HepG2 (cell line): ENCODE measurements around the gene LAPTM4A. TPM values are rescaled to one million over a fixed set of nuclear protein-coding genes. Genes with fewer than 3 reads are reported as not detected.

Source experiments
- ATAC-seq: fragments of 200-7000 bp; cut with Tn5 transposase; 3 replicates; pipeline ENCODE4 v1.9.1; 2020; ENCODE audit warnings: mild to moderate bottlenecking, moderate library complexity
- BruUV-seq: library from RNA; stranded (reverse); fragments of 400-500 nt; replicated peaks from 2 replicates; lab custom pipeline; 2021; lab: Mats Ljungman, UMichigan
- CTCF ChIA-PET: fragments of 300-600 bp; formaldehyde crosslinking; extraction: SDS; loops from one replicate; lab custom pipeline; 2021; ENCODE audit warnings: low total read pairs, inconsistent platforms, low intra/inter-chr PET ratio; lab: Yijun Ruan, JAX
- POLR2A ChIA-PET: fragments of 350-600 bp; sonication (Branson Sonifier 250); formaldehyde crosslinking; loops from one replicate; lab custom pipeline; 2020; ENCODE audit warnings: antibody characterized with exemption, inconsistent platforms; lab: Yijun Ruan, JAX
- DNase-seq: peaks from one replicate; pipeline ENCODE4 v3.0.0-alpha.2; 2015; ENCODE audit warnings: low spot score
- FAIRE-seq: peaks from 3 replicates; lab custom pipeline; 2011; peaks lifted over from hg19 to GRCh38; lab: Jason Lieb, UNC
- H2AFZ ChIP-seq: one replicate; pipeline ENCODE4 v1.6.1; 2011; ENCODE audit warnings: low read length, inconsistent platforms
- H3K27ac ChIP-seq: fragments of 300-600 bp; 3 replicates; pipeline ENCODE4 v1.8.0; 2011; ENCODE audit warnings: mixed run types, mild to moderate bottlenecking, mixed read lengths, low read length, inconsistent platforms; ENCODE audit not compliant: insufficient read depth; ENCODE audit errors: extremely low read length
- H3K27me3 ChIP-seq, 2 experiments: fragments of 200-600 bp in 1 of 2; 2 replicates in 1 of 2; 3 replicates in 1 of 2; pipeline versions ENCODE4 v1.6.0 to v1.8.0; 2011; ENCODE audit warnings: low read length in 2 of 2, mild to moderate bottlenecking in 2 of 2, moderate library complexity in 2 of 2, inconsistent platforms in 1 of 2; ENCODE audit not compliant: insufficient read depth in 2 of 2, control insufficient read depth in 1 of 2
- H3K36me3 ChIP-seq, 2 experiments: fragments of 200-600 bp in 1 of 2; replicated peaks in 1 of 2; 2 replicates in 1 of 2; 3 replicates in 1 of 2; pipeline versions ENCODE4 v1.5.1 to v1.8.0; 2011; ENCODE audit warnings: low read length in 2 of 2, inconsistent platforms in 1 of 2; ENCODE audit not compliant: insufficient read depth in 2 of 2, control insufficient read depth in 1 of 2
- H3K4me1 ChIP-seq: 2 replicates; pipeline ENCODE4 v1.5.1; 2012; ENCODE audit warnings: low read length, inconsistent platforms; ENCODE audit not compliant: insufficient read depth
- H3K4me2 ChIP-seq: 2 replicates; pipeline ENCODE4 v1.6.0; 2011; ENCODE audit warnings: low read depth, low read length, inconsistent platforms
- H3K4me3 ChIP-seq, 3 experiments: fragments of 200-600 bp in 1 of 3; sonication (generic), shearing (Covaris generic) in 1 of 3; replicated peaks in 1 of 3; 2 replicates each; pipeline ENCODE4 v1.5.1; 2011 to 2016; ENCODE audit warnings: low read length in 3 of 3, inconsistent platforms in 2 of 3, low read depth in 2 of 3, mild to moderate bottlenecking in 2 of 3, control low read depth in 1 of 3, mixed read lengths in 1 of 3; ENCODE audit not compliant: insufficient read depth in 1 of 3
- H3K79me2 ChIP-seq: one replicate; pipeline ENCODE4 v1.6.1; 2011; ENCODE audit warnings: low read length, inconsistent platforms; ENCODE audit not compliant: insufficient read depth
- H3K9ac ChIP-seq: 2 replicates; pipeline ENCODE4 v1.6.0; 2011; ENCODE audit warnings: mild to moderate bottlenecking, low read depth, low read length, inconsistent platforms; ENCODE audit not compliant: insufficient read depth
- H3K9me3 ChIP-seq: 2 replicates; pipeline ENCODE4 v1.5.1; 2012; ENCODE audit warnings: mild to moderate bottlenecking, low read length
- H4K20me1 ChIP-seq: 2 replicates; pipeline ENCODE4 v1.6.0; 2011; ENCODE audit warnings: inconsistent platforms, mild to moderate bottlenecking, low read length, moderate library complexity; ENCODE audit not compliant: insufficient read depth
- CREB1 ChIP-seq, 2 experiments: fragments of 450-650 bp in 1 of 2; IDR thresholded peaks; 2 replicates each; pipeline ENCODE4 v1.6.1; 2016 to 2017; ENCODE audit warnings: control low read depth in 1 of 2, mild to moderate bottlenecking in 1 of 2, missing compliant biosample characterization in 1 of 2, missing genetic modification characterization in 1 of 2
- EZH2 ChIP-seq: conservative IDR thresholded peaks from 2 replicates; pipeline ENCODE4 v1.6.1; 2012; ENCODE audit warnings: mild to moderate bottlenecking, low read depth, low read length, moderate library complexity
- FOXP4 ChIP-seq: sonication (generic); formaldehyde crosslinking; IDR thresholded peaks from 2 replicates; pipeline ENCODE4 v1.4.0; 2020; ENCODE audit warnings: missing genetic modification reagents
- HDAC2 ChIP-seq: sonication (generic); formaldehyde crosslinking; IDR thresholded peaks from 2 replicates; pipeline ENCODE4 v1.4.0; 2020; ENCODE audit warnings: missing genetic modification reagents
- IRF2 ChIP-seq: IDR thresholded peaks from 2 replicates; pipeline ENCODE4 v1.6.1; 2018; ENCODE audit warnings: missing genetic modification reagents, missing compliant biosample characterization
- KLF11 ChIP-seq: IDR thresholded peaks from 2 replicates; pipeline ENCODE4 v1.6.1; 2016; ENCODE audit warnings: missing compliant biosample characterization
- NR3C1 ChIP-seq: sonication (generic); formaldehyde crosslinking; IDR thresholded peaks from 2 replicates; pipeline ENCODE4 v1.4.0; 2020; ENCODE audit warnings: missing genetic modification reagents
- RXRA ChIP-seq: sonication (generic); formaldehyde crosslinking; IDR thresholded peaks from 2 replicates; pipeline ENCODE4 v1.5.1; 2020; ENCODE audit warnings: missing genetic modification reagents
- SIN3B ChIP-seq: fragments of 150-350 bp; IDR thresholded peaks from 2 replicates; pipeline ENCODE4 v1.6.1; 2014; ENCODE audit warnings: low read length
- SMAD3 ChIP-seq: sonication (generic); formaldehyde crosslinking; IDR thresholded peaks from 2 replicates; pipeline ENCODE4 v1.4.0; 2020; ENCODE audit warnings: missing genetic modification reagents
- SNRNP70 ChIP-seq: fragments of 200-400 bp; formaldehyde crosslinking; IDR thresholded peaks from 2 replicates; pipeline ENCODE4 v1.6.1; 2017; ENCODE audit warnings: mild to moderate bottlenecking, low read depth, low read length, moderate library complexity
- TCF7 ChIP-seq: sonication (generic); IDR thresholded peaks from 2 replicates; pipeline ENCODE4 v1.6.1; 2016; ENCODE audit warnings: antibody characterized with exemption, low read depth
- ZFP90 ChIP-seq: sonication (generic); formaldehyde crosslinking; IDR thresholded peaks from 2 replicates; pipeline ENCODE4 v1.8.0; 2022; ENCODE audit warnings: missing genetic modification reagents, mild to moderate bottlenecking, inconsistent platforms, borderline replicate concordance
- ZFY ChIP-seq: sonication (generic); formaldehyde crosslinking; IDR thresholded peaks from 2 replicates; pipeline ENCODE4 v1.4.0; 2020; ENCODE audit warnings: missing genetic modification reagents
- ZKSCAN8 ChIP-seq: IDR thresholded peaks from 2 replicates; pipeline ENCODE4 v1.6.1; 2016; ENCODE audit warnings: borderline replicate concordance, missing genetic modification reagents, missing compliant biosample characterization
- ZNF235 ChIP-seq: sonication (generic); formaldehyde crosslinking; IDR thresholded peaks from 2 replicates; pipeline ENCODE4 v1.8.1; 2023; ENCODE audit warnings: mild to moderate bottlenecking, missing genetic modification reagents, borderline replicate concordance
- ZNF414 ChIP-seq: sonication (generic); formaldehyde crosslinking; IDR thresholded peaks from 2 replicates; pipeline ENCODE4 v1.5.0; 2020; ENCODE audit warnings: missing genetic modification reagents
- ZNF431 ChIP-seq: sonication (generic); formaldehyde crosslinking; IDR thresholded peaks from 2 replicates; pipeline ENCODE4 v1.9.0; 2022; ENCODE audit warnings: missing genetic modification reagents, low read depth, mild to moderate bottlenecking, borderline replicate concordance
- ZNF629 ChIP-seq: sonication (generic); formaldehyde crosslinking; conservative IDR thresholded peaks from 2 replicates; pipeline ENCODE4 v1.5.0; 2020; ENCODE audit warnings: missing genetic modification reagents
- WGBS: methylation state at CpG from one replicate; pipeline ENCODE4 v1.1.6; 2017; ENCODE audit warnings: low lambda C conversion rate; 5-methylcytosine and 5-hydroxymethylcytosine counted together
- in situ Hi-C: cut with HindIII; loops from 2 replicates; pipeline ENCODE4 v1.10.0; 2017; ENCODE audit warnings: low pct_unique_long_range_greater_than_20kb; ENCODE audit not compliant: extremely low pct_ligation_motif_present
- intact Hi-C: fragments of 100-400 bp; cut with micrococcal nuclease; formaldehyde crosslinking; loops from one replicate; pipeline ENCODE4 v1.10.0; 2022; ENCODE audit not compliant: unreplicated experiment
- polyA plus RNA-seq, 8 experiments: library from polyadenylated mRNA; depleted of rRNA in 3 of 8; stranded (reverse) in 7 of 8; unstranded in 1 of 8; fragments of >200 nt; fragmentation: Illumina TruSeq in 4 of 8; extraction: Trizol in 4 of 8; gene quantifications; 2 replicates each; pipeline versions ENCODE4 v1.2.1 to v1.2.3, GENCODE V29; 2011 to 2016; ENCODE audit warnings: low read depth in 4 of 8, missing spikeins in 1 of 8, mixed read lengths in 1 of 8; ENCODE audit not compliant: insufficient read depth in 1 of 8
- total RNA-seq, 5 experiments: library from RNA; depleted of rRNA; stranded (reverse); fragments of >200 nt; fragmentation: Illumina TruSeq; extraction: Trizol; gene quantifications; 2 replicates each; pipeline ENCODE4 v1.2.3, GENCODE V29; 2016; ENCODE audit warnings: low read depth in 1 of 5
- TF ChIP-seq, protein P1 (sequence below): sonication (generic); formaldehyde crosslinking; IDR thresholded peaks from 2 replicates; pipeline ENCODE4 v1.4.0; 2020; ENCODE audit warnings: mild to moderate bottlenecking, missing genetic modification reagents
- TF ChIP-seq, protein P2 (sequence below): sonication (generic); formaldehyde crosslinking; IDR thresholded peaks from 2 replicates; pipeline ENCODE4 v1.4.0; 2020; ENCODE audit warnings: missing genetic modification reagents, borderline replicate concordance

The LAPTM4A gene
- total and polyA plus RNA-seq, 2 of the 13 experiments (the other 11 are each of a cell fraction or from before 2014, with no cell fraction given): 116 to 558 TPM

GRCh38 chr2:20077411-20077940 is 26.0 kb upstream of the LAPTM4A start:
- in situ Hi-C loops (no loop called here), intact Hi-C loops (loop anchor here (1.0 kb wide), 1 partner anchor 27 kb away; no protein-coding TSS in a partner anchor)
- peak; percentile 72 for ATAC-seq
- 4% methylated on average over 4 of the region's 4 CpGs for WGBS
- H3K36me3 ChIP-seq: no peaks in the 10 kb centered on the region
- H3K4me3 ChIP-seq: no peak overlapping the region
- H4K20me1 ChIP-seq: no peaks in the 10 kb centered on the region
- H3K9ac ChIP-seq: no peak overlapping the region
- no peaks in the 10 kb centered on the region; a peak in 1 of 5 replicates for H3K27me3 ChIP-seq
- ChIA-PET CTCF (no interaction called here), POLR2A (interaction anchor here (1.0 to 4.0 kb wide), 3 partner anchors 14 to 62 kb away, joined by 3 to 40 read pairs (median 3); partner anchors contain the start of gene LAPTM4A)
- H3K27ac ChIP-seq: no peak overlapping the region
- peak overlapping the region; percentile 31 for H3K4me2 ChIP-seq
- H3K79me2 ChIP-seq: no peaks in the 10 kb centered on the region
- peak; percentile 65 for DNase-seq
- H3K4me1 ChIP-seq: peaks cover 81% of the 10 kb centered on the region
- no peaks in the 10 kb centered on the region for H3K9me3 ChIP-seq
- no peak overlapping the region for H2AFZ ChIP-seq
- no TSS peak for BruUV-seq
- peak; percentile 55 for FAIRE-seq
- TF ChIP-seq KLF11 (no peak), ZFY (CRISPR knock-in tag) (no peak), FOXP4 (peak; percentile 34; the same call in 1 of the 2 replicates), CREB1 (IDR thresholded peaks at IDR 0.05) (no peak), CREB1 (CRISPR knock-in tag; IDR thresholded peaks at IDR 0.05) (no peak), IRF2 (CRISPR knock-in tag) (no peak), ZNF414 (CRISPR knock-in tag) (no peak), HDAC2 (CRISPR knock-in tag) (0 out of 2 replicates have a peak, but pooled peaks have one; percentile 39), ZNF431 (CRISPR knock-in tag) (no peak), ZNF629 (CRISPR knock-in tag) (no peak), EZH2 (no peak), TCF7 (no peak), ZNF235 (CRISPR knock-in tag) (no peak), ZFP90 (CRISPR knock-in tag) (no peak), SIN3B (no peak), RXRA (CRISPR knock-in tag) (no peak; the same call in 1 of the 2 replicates), SMAD3 (CRISPR knock-in tag) (0 out of 2 replicates have a peak, but pooled peaks have one; percentile 26), ZKSCAN8 (CRISPR knock-in tag) (no peak), SNRNP70 (no peak), NR3C1 (CRISPR knock-in tag) (no peak)
- TF ChIP-seq, protein P1, sequence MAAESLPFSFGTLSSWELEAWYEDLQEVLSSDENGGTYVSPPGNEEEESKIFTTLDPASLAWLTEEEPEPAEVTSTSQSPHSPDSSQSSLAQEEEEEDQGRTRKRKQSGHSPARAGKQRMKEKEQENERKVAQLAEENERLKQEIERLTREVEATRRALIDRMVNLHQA (CRISPR knock-in tag): no peak
- TF ChIP-seq, protein P2, sequence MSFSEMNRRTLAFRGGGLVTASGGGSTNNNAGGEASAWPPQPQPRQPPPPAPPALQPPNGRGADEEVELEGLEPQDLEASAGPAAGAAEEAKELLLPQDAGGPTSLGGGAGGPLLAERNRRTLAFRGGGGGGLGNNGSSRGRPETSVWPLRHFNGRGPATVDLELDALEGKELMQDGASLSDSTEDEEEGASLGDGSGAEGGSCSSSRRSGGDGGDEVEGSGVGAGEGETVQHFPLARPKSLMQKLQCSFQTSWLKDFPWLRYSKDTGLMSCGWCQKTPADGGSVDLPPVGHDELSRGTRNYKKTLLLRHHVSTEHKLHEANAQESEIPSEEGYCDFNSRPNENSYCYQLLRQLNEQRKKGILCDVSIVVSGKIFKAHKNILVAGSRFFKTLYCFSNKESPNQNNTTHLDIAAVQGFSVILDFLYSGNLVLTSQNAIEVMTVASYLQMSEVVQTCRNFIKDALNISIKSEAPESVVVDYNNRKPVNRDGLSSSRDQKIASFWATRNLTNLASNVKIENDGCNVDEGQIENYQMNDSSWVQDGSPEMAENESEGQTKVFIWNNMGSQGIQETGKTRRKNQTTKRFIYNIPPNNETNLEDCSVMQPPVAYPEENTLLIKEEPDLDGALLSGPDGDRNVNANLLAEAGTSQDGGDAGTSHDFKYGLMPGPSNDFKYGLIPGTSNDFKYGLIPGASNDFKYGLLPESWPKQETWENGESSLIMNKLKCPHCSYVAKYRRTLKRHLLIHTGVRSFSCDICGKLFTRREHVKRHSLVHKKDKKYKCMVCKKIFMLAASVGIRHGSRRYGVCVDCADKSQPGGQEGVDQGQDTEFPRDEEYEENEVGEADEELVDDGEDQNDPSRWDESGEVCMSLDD (CRISPR knock-in tag): no peak
